ENCODE data around the gene RAB1A. TPM values are rescaled to one million over a fixed set of nuclear protein-coding genes. Genes with fewer than 3 reads are reported as not detected.

RAB1A gene
- total RNA-seq, 1 experiment from 2014 or later = 207 TPM

GRCh38 chr2:65075605-65076344 lies 54.1 kb downstream of the RAB1A start:
- no peaks in the 10 kb centered on the region for H3K27me3 ChIP-seq (replicated peaks; ENCODE audit: control insufficient read depth, insufficient read depth, low read length)
- no peaks in the 10 kb centered on the region for H3K9me3 ChIP-seq
- Mint-ChIP-seq H3K4me3 (ENCODE audit: unreplicated experiment) (no peak overlapping the region), H3K27me3 (ENCODE audit: insufficient read depth, unreplicated experiment) (no peaks in the 10 kb centered on the region), H3K27ac (ENCODE audit: unreplicated experiment) (no peak overlapping the region), H3K9me3 (ENCODE audit: unreplicated experiment) (no peaks in the 10 kb centered on the region), H3K36me3 (ENCODE audit: insufficient read depth, unreplicated experiment) (peaks cover 83% of the 10 kb centered on the region), H3K4me1 (ENCODE audit: low read depth, unreplicated experiment) (peaks cover 9% of the 10 kb centered on the region)
- intact Hi-C loops (cut with micrococcal nuclease; ENCODE audit: unreplicated experiment) = no loop called here
- no peak overlapping the region for H3K4me3 ChIP-seq (ENCODE audit: low read depth, low read length)
- peaks cover 8% of the 10 kb centered on the region for H3K4me1 ChIP-seq
- ChIA-PET CTCF (interaction anchor here (0.7 to 1.5 kb wide), 3 partner anchors 111 to 415 kb away, joined by 4 to 7 read pairs (median 4); no protein-coding TSS in a partner anchor), POLR2A (interaction anchor here (0.6 to 1.1 kb wide), 5 partner anchors 19 to 152 kb away, joined by 3 to 11 read pairs (median 5); partner anchors contain the start of genes ACTR2, CEP68 and RAB1A)
- BruUV-seq (replicated peaks) = no TSS peak
- H3K36me3 ChIP-seq (ENCODE audit: control insufficient read depth, insufficient read depth, low read length) = peaks cover 5% of the 10 kb centered on the region
- DNase-seq = peak; percentile 53 to 67
- TF ChIP-seq, protein P1, sequence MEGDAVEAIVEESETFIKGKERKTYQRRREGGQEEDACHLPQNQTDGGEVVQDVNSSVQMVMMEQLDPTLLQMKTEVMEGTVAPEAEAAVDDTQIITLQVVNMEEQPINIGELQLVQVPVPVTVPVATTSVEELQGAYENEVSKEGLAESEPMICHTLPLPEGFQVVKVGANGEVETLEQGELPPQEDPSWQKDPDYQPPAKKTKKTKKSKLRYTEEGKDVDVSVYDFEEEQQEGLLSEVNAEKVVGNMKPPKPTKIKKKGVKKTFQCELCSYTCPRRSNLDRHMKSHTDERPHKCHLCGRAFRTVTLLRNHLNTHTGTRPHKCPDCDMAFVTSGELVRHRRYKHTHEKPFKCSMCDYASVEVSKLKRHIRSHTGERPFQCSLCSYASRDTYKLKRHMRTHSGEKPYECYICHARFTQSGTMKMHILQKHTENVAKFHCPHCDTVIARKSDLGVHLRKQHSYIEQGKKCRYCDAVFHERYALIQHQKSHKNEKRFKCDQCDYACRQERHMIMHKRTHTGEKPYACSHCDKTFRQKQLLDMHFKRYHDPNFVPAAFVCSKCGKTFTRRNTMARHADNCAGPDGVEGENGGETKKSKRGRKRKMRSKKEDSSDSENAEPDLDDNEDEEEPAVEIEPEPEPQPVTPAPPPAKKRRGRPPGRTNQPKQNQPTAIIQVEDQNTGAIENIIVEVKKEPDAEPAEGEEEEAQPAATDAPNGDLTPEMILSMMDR (IDR thresholded peaks at IDR 0.05; ENCODE audit: insufficient read depth in 1 of 2, low read depth in 1 of 2, low read length in 1 of 2, severe bottlenecking in 1 of 2, unreplicated experiment in 1 of 2) = no peak

DNA sequence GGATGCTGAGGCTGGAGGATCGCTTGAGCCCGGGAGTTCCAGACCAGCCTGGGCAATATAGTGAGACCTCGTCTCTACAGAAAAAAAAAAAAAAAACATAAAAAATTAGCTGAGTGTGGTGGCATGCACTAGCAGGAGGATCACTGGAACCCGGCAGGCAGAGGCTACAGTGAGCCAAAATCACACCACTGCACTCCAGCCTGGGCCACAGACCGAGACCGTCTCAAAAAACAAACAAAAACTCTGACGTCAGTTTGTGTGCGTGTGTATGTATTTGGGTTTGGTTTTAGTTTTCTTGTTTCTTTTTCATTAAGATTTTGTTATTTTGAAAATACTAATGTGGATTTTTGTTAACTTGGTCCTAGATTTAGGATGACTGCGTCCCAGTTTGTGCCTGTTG lies 54.7 kb downstream of the RAB1A start:
- Mint-ChIP-seq H3K27me3 (ENCODE audit: insufficient read depth, unreplicated experiment) (no peaks in the 10 kb centered on the region), H3K36me3 (ENCODE audit: insufficient read depth, unreplicated experiment) (peaks cover 82% of the 10 kb centered on the region), H3K4me1 (ENCODE audit: low read depth, unreplicated experiment) (peaks cover 9% of the 10 kb centered on the region), H3K4me3 (ENCODE audit: unreplicated experiment) (no peak overlapping the region), H3K9me3 (ENCODE audit: unreplicated experiment) (no peaks in the 10 kb centered on the region), H3K27ac (ENCODE audit: unreplicated experiment) (no peak overlapping the region)
- CTCF ChIA-PET = interaction anchor here (0.7 to 1.5 kb wide), 2 partner anchors 112 to 416 kb away, joined by 4 to 7 read pairs; no protein-coding TSS in a partner anchor
- DNase-seq = no peak
- Histone ChIP-seq H3K9me3 (no peaks in the 10 kb centered on the region), H3K27me3 (replicated peaks; ENCODE audit: control insufficient read depth, insufficient read depth, low read length) (no peaks in the 10 kb centered on the region), H3K4me3 (ENCODE audit: low read depth, low read length) (no peak overlapping the region), H3K36me3 (ENCODE audit: control insufficient read depth, insufficient read depth, low read length) (peaks cover 5% of the 10 kb centered on the region), H3K4me1 (peaks cover 8% of the 10 kb centered on the region)
- intact Hi-C loops (cut with micrococcal nuclease; ENCODE audit: unreplicated experiment) = no loop called here
- TSS peak; percentile 8 for BruUV-seq (replicated peaks)
- POLR2A ChIA-PET = interaction anchor here (0.7 to 1.1 kb wide), 3 partner anchors 19 to 152 kb away, joined by 5 to 11 read pairs (median 8); partner anchors contain the start of genes ACTR2, CEP68 and RAB1A
- TF ChIP-seq, protein P1 (IDR thresholded peaks at IDR 0.05; ENCODE audit: insufficient read depth in 1 of 2, low read depth in 1 of 2, low read length in 1 of 2, severe bottlenecking in 1 of 2, unreplicated experiment in 1 of 2) = no peak

DNA sequence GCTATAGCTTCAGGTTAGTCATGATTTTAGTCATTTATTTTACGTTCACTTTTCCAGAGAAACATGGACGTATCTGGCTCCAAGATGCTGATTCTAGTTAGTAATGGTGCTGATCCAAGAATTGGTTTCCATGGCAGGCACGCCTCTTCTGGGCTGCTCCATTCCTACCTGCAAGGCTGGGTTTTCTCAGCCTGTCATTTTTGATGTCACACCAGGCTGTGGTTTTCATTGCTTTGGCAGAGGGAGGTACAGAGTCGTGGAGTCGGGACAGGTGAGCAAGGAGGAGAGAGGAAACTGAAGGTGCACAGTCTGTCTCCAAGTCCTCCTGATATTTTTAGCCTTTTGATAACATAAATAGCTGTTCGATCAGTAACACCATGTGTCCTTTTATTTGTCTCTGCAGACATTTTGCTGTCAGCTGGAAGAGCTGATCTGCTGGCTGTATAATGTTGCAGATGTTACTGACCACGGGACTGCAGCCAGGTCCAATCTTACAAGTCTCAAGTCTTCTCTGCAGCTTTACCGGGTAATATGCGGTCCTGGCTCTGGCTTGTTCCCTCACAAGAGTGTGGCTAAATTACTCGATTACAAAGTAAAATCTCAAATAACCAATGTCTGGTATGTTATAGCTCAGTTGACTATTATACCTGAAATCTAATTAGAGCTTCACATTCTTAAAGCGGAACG lies 55.9 kb downstream of the RAB1A start:
- no TSS peak for BruUV-seq (replicated peaks)
- intact Hi-C loops (cut with micrococcal nuclease; ENCODE audit: unreplicated experiment) = no loop called here
- no peaks in the 10 kb centered on the region for H3K27me3 Mint-ChIP-seq (ENCODE audit: insufficient read depth, unreplicated experiment)

More for the DNA sequence above, 55.9 kb downstream of the RAB1A start:
- Mint-ChIP-seq H3K36me3 (ENCODE audit: insufficient read depth, unreplicated experiment) (peaks cover 81% of the 10 kb centered on the region), H3K4me1 (ENCODE audit: low read depth, unreplicated experiment) (peaks cover 9% of the 10 kb centered on the region), H3K27ac (ENCODE audit: unreplicated experiment) (no peak overlapping the region), H3K4me3 (ENCODE audit: unreplicated experiment) (no peak overlapping the region), H3K9me3 (ENCODE audit: unreplicated experiment) (no peaks in the 10 kb centered on the region)
- peaks cover 8% of the 10 kb centered on the region for H3K4me1 ChIP-seq
- POLR2A ChIA-PET = no interaction called here
- no peak overlapping the region for H3K4me3 ChIP-seq (ENCODE audit: low read depth, low read length)
- DNase-seq = no peak
- TF ChIP-seq, protein P1 (IDR thresholded peaks at IDR 0.05; ENCODE audit: insufficient read depth in 1 of 2, low read depth in 1 of 2, low read length in 1 of 2, severe bottlenecking in 1 of 2, unreplicated experiment in 1 of 2) = no peak
- H3K9me3 ChIP-seq = no peaks in the 10 kb centered on the region
- peaks cover 8% of the 10 kb centered on the region for H3K36me3 ChIP-seq (ENCODE audit: control insufficient read depth, insufficient read depth, low read length)
- H3K27me3 ChIP-seq (replicated peaks; ENCODE audit: control insufficient read depth, insufficient read depth, low read length) = no peaks in the 10 kb centered on the region
- CTCF ChIA-PET = interaction anchor here (1.0 kb wide), 1 partner anchor 95 kb away, joined by 5 read pairs; no protein-coding TSS in a partner anchor

Measured in Caco-2 (cell line).